ENCODE data around the gene GRAP2.
"Not testable (repeated sequence)": the region's sequence is repeated elsewhere in the genome, so short reads cannot be mapped to it uniquely, and the experiment has no call there.

GRAP2 gene

DNA sequence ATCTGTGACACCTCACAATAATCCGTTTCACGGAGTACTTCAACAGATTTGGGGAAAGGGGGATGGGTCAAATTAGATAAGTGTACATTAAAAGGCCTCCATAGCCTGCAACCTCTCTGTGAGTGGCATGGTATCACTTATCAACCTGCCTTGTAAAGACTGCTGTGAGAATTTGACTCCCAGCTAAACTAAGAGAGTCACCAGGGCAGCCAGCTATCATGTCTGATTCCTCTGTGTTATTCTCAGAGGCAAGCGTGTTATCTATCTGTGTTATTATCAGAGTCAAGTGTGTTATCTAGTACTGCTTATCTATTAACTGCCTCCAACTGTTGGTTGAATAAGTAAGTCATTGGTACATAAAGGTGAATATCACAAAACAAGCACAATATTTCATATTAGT, 89.8 kb downstream of the GRAP2 start:
- no peaks in the 10 kb centered on the region for H3K9me3 ChIP-seq (ENCODE audit: control insufficient read depth, insufficient read depth, low read length)
- H3K36me3 ChIP-seq (ENCODE audit: insufficient read depth, low read length), result no peaks in the 10 kb centered on the region
- no peaks in the 10 kb centered on the region for H3K4me1 ChIP-seq (ENCODE audit: insufficient read depth, low read length)
- H3K9ac ChIP-seq (ENCODE audit: low read depth, low read length), result no peak overlapping the region

DNA sequence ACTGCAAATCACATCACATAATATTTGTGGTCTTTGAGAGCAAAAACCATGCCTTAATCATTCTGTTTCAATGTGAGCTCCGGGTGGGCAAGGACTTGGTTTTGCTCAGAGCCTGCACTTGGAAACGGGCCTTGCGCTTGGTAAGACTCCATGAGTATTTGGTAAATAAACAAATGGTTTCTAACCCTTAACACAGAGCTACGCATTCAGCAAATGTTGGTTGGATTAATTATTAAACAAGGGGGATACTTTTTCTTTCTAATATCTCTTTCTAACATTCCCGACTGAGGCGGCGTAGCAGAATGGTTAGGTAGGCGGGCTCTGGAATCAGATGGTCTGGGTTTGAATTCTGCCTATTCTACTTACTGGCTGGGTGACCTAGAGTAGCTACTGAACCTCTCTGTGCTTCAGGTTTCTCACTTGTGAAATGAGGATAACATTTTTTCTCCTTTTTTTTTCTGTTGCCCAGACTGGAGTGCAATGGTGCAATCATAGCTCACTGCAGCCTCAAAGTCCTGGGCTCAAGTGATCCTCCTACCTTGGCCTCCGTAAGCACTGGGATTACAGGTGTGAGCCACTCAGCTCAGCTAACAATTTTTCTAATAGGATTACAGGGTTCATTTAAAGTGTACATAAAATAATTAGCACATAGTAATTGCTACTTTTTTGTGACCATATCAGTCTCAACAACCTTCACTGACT, 90.4 kb downstream of the GRAP2 start:
- H3K36me3 ChIP-seq (ENCODE audit: insufficient read depth, low read length), result no peaks in the 10 kb centered on the region
- H3K9ac ChIP-seq (ENCODE audit: low read depth, low read length), result no peak overlapping the region
- peaks cover 3% of the 10 kb centered on the region; the same call in 1 of the 2 replicates for H3K4me1 ChIP-seq (ENCODE audit: insufficient read depth, low read length)
- no peaks in the 10 kb centered on the region for H3K9me3 ChIP-seq (ENCODE audit: control insufficient read depth, insufficient read depth, low read length)

DNA sequence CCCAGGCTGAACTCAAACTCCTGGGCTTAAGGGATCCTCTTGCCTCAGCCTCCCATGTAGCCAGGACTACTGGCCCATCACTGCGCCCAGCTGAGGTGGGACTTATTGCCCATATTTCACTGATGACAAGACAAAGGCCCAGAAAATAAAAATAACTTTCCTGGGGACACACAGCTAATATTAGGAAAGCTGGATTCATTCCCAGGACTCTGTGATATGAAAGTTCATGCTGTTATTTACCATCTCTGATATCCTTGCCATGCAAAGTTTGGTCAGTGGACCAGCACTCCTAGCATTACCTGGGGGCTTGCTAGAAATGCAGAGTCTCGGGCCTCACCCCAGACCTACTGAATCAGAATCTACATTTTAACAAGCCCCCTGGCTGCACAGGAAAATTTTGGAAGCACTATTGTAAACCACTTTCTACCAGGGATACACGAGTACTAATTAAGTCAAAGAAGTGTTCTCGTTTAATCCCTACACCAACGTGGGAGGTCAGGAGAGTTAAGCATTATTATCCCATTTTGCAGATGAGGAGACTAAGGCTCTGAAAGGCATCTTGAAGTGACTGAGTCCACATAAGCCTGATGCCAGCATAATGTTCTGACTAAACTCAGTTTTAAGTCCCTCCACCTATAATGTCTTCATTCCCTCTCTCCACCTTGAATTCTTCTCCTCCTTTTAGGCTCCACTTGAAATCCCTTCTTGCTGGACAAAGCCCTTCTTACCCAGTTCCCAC, 91.4 kb downstream of the GRAP2 start:
- H3K36me3 ChIP-seq (ENCODE audit: insufficient read depth, low read length), result no peaks in the 10 kb centered on the region
- peaks cover 12% of the 10 kb centered on the region for H3K4me1 ChIP-seq (ENCODE audit: insufficient read depth, low read length)
- H3K9me3 ChIP-seq (ENCODE audit: control insufficient read depth, insufficient read depth, low read length), result no peaks in the 10 kb centered on the region
- H3K9ac ChIP-seq (ENCODE audit: low read depth, low read length), result no peak overlapping the region

DNA sequence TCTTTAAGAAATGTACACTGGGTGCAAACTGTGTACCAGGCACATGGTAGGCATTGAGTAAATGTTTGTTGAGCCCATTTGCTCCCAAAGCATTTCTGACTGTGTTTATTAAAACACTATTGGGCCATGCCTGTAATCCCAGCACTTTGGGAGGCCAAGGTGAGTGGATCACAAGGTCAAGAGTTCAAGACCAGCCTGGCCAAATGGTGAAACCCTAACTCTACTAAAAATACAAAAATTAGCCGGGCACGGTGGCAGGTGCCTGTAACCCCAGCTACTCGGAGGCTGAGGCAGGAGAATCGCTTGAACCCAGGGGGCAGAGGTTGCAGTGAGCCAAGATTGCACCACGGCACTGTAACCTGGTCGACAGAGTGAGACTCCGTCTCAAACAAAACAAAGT, 92.0 kb downstream of the GRAP2 start:
- not testable (repeated sequence) for H3K36me3 ChIP-seq (ENCODE audit: insufficient read depth, low read length); H3K9me3 ChIP-seq (ENCODE audit: control insufficient read depth, insufficient read depth, low read length); H3K9ac ChIP-seq (ENCODE audit: low read depth, low read length)
- H3K4me1 ChIP-seq (ENCODE audit: insufficient read depth, low read length), result peaks cover 18% of the 10 kb centered on the region

DNA sequence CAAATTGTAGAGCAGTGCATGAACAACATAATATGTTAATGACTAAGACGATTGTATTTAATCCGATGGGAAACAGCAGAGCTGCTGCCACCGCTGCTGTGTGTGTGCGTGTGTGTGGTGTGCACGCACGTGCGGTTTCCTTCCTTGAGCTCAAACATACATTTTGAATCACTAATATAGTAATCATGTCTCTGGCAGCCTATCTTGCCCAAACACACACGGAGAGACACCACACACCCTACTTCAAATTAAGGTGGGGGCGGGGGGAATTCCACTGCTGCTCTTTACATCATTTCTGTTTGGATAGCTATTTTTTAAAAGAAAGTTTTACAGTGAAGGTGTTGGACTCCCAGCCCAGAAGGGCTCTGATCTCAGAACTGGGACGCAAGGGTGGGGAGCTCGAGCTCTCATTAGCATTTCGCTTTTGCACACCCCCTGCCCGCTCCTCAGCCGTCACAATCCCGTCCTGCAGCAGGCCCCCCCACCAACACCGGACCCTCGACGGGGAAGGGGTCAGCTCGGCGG, 93.2 kb downstream of the GRAP2 start:
- Histone ChIP-seq H3K36me3 (ENCODE audit: insufficient read depth, low read length) (no peaks in the 10 kb centered on the region), H3K9ac (ENCODE audit: low read depth, low read length) (peak overlapping the region; percentile 37; the same call in 1 of the 2 replicates), H3K4me1 (ENCODE audit: insufficient read depth, low read length) (peaks cover 25% of the 10 kb centered on the region), H3K9me3 (ENCODE audit: control insufficient read depth, insufficient read depth, low read length) (no peaks in the 10 kb centered on the region)

DNA sequence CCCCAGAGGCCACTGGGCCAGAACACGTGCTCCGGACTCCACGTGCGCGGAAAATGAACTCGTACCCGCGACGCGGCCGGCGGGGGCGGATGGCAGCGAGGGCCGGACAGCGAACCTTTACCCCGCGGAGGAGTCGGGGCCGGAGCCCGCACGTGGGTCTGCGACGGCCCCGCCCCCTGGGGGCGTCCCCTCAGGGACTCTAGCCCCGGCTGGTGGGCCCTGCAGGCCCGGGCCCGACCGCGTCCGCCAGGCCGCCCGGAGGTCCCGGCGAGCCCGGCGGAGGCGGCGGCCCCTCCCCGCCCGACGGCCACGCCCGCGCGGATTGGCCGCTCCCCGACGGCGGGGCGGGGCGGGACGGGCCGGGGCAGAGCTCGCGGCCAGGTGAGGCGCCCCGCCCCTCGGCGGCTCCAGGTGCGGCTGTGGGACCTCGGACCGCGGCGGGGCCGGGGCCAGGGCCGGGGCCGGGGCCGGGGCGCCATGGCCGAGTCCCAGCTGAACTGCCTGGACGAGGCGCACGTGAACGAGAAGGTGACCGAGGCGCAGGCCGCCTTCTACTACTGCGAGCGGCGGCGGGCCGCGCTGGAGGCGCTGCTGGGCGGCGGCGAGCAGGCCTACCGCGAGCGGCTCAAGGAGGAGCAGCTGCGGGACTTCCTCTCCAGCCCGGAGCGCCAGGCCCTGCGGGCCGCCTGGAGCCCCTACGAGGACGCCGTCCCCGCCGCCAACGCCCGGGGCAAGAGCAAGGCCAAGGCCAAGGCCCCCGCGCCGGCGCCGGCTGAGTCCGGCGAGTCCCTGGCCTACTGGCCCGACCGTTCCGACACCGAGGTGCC, 93.9 kb downstream of the GRAP2 start, which contains the start of gene FAM83F:
Gene FAM83F, plus strand, starts transcription at position 389 of the 827 bp plus-strand sequence. Its CDS starts 89 bp downstream, at position 478.
- no peaks in the 10 kb centered on the region for H3K9me3 ChIP-seq (ENCODE audit: control insufficient read depth, insufficient read depth, low read length)
- no peaks in the 10 kb centered on the region for H3K36me3 ChIP-seq (ENCODE audit: insufficient read depth, low read length)
- peaks cover 32% of the 10 kb centered on the region for H3K4me1 ChIP-seq (ENCODE audit: insufficient read depth, low read length)
- H3K9ac ChIP-seq (ENCODE audit: low read depth, low read length), result peak within 1 kb of the TSS; percentile 55

DNA sequence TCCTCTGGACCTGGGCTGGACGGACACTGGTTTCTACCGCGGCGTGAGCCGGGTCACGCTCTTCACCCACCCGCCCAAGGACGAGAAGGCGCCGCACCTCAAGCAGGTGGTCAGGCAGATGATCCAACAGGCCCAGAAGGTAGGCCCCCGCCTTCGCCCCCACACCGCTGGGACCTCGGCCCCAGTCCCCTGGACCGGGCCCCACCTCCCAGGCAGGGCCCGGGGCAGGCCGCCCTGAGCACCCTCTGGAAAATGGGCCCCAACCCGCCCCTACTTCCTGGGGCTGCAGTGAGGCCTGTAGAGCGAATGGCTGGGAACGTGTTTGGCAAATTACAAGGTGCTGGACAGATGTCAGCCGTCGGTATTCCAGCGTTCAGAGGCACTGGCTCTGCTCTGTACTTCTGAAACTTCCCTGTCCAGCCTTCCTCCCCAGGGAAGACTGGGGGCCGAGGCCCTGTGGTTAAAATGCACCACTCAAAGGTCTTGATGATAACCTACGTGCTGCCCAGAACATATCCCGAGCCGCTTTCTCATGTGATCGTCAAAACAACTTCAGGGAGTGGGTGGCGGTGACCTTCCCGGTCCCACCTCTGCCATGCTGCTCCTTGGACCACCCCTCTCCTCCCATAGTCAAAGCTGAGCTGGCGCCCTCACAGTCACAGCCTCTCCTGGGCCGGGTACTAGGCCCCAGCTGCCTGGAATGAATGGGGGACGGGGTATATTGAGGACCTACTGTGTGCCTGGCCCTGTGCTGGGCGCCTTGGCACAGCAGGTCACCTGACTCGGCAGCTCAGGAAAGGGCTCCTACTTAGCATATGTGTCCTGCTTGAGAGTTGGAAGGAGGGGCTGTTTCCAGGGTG, 94.7 kb downstream of the GRAP2 start:
- Histone ChIP-seq H3K36me3 (ENCODE audit: insufficient read depth, low read length) (no peaks in the 10 kb centered on the region), H3K4me1 (ENCODE audit: insufficient read depth, low read length) (peaks cover 39% of the 10 kb centered on the region), H3K9me3 (ENCODE audit: control insufficient read depth, insufficient read depth, low read length) (no peaks in the 10 kb centered on the region), H3K9ac (ENCODE audit: low read depth, low read length) (peak overlapping the region; percentile 55)

DNA sequence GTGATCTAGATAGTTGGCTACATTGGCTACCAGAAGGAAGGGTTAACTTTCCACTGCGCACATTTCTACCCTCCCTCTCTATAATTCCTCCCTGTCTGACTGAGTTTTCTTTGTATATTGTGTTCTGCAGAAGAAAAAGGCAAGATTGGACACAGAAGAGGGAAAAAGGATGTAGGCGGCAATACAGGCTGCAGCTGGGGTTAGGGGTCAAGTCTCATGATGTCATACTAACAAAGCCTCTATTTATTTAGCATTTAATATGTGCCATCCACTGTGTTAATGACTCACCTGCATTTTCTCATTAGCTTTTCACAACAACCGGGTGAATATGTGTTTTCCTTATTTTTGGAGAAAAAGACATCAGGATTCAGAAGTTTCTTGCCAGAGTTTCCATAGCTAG, 95.8 kb downstream of the GRAP2 start:
- Histone ChIP-seq H3K36me3 (ENCODE audit: insufficient read depth, low read length) (no peaks in the 10 kb centered on the region), H3K9ac (ENCODE audit: low read depth, low read length) (no peak overlapping the region), H3K9me3 (ENCODE audit: control insufficient read depth, insufficient read depth, low read length) (no peaks in the 10 kb centered on the region), H3K4me1 (ENCODE audit: insufficient read depth, low read length) (peaks cover 50% of the 10 kb centered on the region)

DNA sequence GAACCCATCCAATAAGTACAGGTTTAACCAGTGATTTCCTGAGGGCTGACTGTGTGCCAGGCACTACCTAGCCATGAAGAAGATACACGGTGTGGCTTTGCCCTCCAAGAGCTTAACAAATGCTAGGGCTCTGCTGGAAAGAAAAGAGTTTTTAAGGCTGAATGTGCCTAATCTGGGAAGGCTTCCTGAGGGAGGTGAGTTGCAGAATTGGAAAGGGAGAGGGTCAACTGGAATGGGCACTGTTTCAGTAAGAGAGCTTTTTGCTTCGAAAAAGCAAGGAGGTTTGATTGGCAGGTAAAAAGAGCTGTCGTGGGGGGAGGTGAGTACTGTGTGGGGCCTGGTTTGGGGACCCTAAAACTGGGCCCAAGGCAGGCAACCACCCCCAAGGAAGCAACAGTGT, 96.5 kb downstream of the GRAP2 start:
- H3K9ac ChIP-seq (ENCODE audit: low read depth, low read length), result no peak overlapping the region
- H3K4me1 ChIP-seq (ENCODE audit: insufficient read depth, low read length), result peaks cover 57% of the 10 kb centered on the region
- H3K9me3 ChIP-seq (ENCODE audit: control insufficient read depth, insufficient read depth, low read length), result no peaks in the 10 kb centered on the region
- no peaks in the 10 kb centered on the region for H3K36me3 ChIP-seq (ENCODE audit: insufficient read depth, low read length)

DNA sequence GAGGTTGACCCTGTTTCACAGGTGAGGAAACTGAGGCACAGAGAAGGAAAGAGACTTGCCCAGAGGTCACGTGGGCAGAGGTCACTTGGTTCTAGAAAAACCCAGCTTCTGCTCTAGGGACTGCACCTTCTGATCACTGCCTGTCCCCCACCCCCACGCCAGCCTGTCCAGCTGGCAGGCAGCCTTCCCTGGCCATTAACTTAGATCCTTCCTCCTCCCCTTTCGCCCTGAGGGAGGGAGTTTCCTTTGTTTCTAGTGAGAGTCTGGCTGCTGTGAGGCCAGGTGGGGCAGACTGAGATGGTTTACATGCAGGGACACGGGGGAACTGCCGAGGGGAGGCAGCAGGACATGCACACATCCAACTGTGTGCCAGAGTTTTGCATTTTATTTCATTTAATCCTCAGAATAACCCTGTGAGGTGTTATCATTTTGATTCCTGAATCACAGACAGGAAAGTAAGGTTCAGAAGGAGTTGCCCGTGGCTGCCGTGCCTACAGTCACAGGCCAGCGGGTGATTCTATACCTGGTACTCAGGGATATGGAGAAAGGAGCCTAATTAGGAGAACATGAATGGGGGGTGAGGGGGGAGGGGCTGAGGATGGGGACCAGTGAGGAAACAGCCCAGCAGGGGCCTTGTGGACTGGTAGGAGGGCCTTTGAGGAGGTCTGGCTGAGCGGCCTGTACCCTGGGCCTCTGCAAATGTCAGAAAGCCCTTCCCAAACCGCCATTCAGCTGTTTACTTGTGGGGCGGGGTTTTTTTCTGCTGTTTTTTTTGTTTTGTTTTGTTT, 97.2 kb downstream of the GRAP2 start:
- no peaks in the 10 kb centered on the region for H3K9me3 ChIP-seq (ENCODE audit: control insufficient read depth, insufficient read depth, low read length)
- peaks cover 64% of the 10 kb centered on the region for H3K4me1 ChIP-seq (ENCODE audit: insufficient read depth, low read length)
- H3K9ac ChIP-seq (ENCODE audit: low read depth, low read length), result peak overlapping the region; percentile 13; the same call in 1 of the 2 replicates
- H3K36me3 ChIP-seq (ENCODE audit: insufficient read depth, low read length), result no peaks in the 10 kb centered on the region

DNA sequence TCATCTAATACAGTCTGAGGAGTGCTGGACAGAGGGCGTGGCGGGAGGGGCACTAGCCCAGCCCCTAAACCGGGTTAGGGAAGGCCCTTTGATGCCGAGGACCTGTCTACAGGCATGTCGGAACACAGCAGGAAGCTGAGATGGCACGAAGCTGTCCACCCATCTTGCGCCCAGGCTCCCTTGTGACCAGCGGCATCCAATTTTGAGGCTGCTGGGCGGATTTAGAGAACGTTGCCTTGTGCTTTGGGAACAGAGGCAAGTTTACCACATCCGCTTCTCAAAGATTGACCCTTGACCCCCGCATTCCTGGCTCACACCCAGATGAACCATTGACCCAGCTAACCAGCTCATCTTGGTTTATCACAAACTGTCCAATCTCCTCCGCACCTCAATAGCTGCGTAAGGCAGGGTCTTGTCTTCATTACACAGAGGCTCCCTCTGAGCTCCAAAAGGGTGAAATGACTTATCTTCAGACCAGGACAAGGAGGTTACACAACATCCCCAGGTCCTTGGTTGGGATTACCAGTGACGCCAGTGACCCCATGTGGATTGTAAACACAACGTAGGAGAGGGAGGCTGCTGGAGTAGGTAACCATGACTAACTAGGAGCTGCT, 98.4 kb downstream of the GRAP2 start:
- Histone ChIP-seq H3K9me3 (ENCODE audit: control insufficient read depth, insufficient read depth, low read length) (no peaks in the 10 kb centered on the region), H3K36me3 (ENCODE audit: insufficient read depth, low read length) (no peaks in the 10 kb centered on the region), H3K9ac (ENCODE audit: low read depth, low read length) (no peak overlapping the region), H3K4me1 (ENCODE audit: insufficient read depth, low read length) (peaks cover 68% of the 10 kb centered on the region)

DNA sequence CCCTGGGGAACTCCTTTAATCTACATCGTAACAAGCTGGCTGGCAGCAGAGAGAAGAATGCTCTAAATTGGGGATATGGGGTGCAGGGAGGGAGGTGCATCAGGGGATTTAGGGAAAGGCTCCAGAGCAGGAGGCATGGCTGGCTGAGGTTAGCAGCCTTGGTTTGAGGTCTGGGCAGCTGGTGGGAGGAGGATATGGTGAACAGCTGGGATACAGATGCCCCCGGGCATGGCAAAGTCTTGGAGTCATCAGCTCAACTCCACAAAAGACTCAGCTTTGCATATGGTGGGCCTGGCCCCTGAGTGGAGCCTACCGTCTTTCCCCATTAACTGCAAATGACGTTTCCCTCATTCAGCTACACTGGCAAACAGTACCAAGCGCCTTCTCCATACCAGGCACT, 99.3 kb downstream of the GRAP2 start:
- Histone ChIP-seq H3K4me1 (ENCODE audit: insufficient read depth, low read length) (peaks cover 68% of the 10 kb centered on the region), H3K9ac (ENCODE audit: low read depth, low read length) (no peak overlapping the region), H3K36me3 (ENCODE audit: insufficient read depth, low read length) (no peaks in the 10 kb centered on the region), H3K9me3 (ENCODE audit: control insufficient read depth, insufficient read depth, low read length) (no peaks in the 10 kb centered on the region)

DNA sequence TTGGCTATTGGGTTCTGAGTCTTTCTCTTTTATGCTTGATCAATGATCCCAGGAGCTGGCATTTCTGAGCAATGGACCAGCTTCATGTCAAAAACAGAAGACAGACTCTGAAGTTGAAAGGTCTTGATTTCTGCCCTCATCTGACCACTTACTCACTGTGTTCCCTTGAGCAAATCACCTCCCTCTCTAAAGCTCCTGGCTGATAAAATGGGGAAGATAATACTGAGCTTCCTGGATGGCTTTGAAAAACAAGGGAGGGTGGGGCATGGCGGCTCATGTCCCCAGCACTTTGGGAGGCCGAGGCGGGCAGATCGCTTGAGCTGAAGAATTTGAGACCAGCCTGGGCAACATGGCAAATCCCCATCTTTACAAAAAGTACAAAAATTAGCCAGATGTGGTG, 100.2 kb downstream of the GRAP2 start:
- H3K4me1 ChIP-seq (ENCODE audit: insufficient read depth, low read length), result peaks cover 67% of the 10 kb centered on the region
- no peaks in the 10 kb centered on the region for H3K9me3 ChIP-seq (ENCODE audit: control insufficient read depth, insufficient read depth, low read length)
- no peak overlapping the region for H3K9ac ChIP-seq (ENCODE audit: low read depth, low read length)
- no peaks in the 10 kb centered on the region for H3K36me3 ChIP-seq (ENCODE audit: insufficient read depth, low read length)

All from ES-I3 (cell line).